GM12873 (cell line): Measurements from ENCODE around the gene FAM234B.

Source experiments
- TF ChIP-seq, protein P1 (sequence below): IDR thresholded peaks from 2 replicates; pipeline ENCODE4 v1.5.1; 2012; ENCODE audit warnings: low read depth, mild to moderate bottlenecking, moderate library complexity, low read length, control low read depth; ENCODE audit not compliant: insufficient read depth; ENCODE audit errors: missing control alignments

FAM234B gene

GRCh38 chr12:13075786-13076570 is 31.8 kb downstream of the FAM234B start:
- TF ChIP-seq, protein P1, sequence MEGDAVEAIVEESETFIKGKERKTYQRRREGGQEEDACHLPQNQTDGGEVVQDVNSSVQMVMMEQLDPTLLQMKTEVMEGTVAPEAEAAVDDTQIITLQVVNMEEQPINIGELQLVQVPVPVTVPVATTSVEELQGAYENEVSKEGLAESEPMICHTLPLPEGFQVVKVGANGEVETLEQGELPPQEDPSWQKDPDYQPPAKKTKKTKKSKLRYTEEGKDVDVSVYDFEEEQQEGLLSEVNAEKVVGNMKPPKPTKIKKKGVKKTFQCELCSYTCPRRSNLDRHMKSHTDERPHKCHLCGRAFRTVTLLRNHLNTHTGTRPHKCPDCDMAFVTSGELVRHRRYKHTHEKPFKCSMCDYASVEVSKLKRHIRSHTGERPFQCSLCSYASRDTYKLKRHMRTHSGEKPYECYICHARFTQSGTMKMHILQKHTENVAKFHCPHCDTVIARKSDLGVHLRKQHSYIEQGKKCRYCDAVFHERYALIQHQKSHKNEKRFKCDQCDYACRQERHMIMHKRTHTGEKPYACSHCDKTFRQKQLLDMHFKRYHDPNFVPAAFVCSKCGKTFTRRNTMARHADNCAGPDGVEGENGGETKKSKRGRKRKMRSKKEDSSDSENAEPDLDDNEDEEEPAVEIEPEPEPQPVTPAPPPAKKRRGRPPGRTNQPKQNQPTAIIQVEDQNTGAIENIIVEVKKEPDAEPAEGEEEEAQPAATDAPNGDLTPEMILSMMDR: no peak

DNA sequence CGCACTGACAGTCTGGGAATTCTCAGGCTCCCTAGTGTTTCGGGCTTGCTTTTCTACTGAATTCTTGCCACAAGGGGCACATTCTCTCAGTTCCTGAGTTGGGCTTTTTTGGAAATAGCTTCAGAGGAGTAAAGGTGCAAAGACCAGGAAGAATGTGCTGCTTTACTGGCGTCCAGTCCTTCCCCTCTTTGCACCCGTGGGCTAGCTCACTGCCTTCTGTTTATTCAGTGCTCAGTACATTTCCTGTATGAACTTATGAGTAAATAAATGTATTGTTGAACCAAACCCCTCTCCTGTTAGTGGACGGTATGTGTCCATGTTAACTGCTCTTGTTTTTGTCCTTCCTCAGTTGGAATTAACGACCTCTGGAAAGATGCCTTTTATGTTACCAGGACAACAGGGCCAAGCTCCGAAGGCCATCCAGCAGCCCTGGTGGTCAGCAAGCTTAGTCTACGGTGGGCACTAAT is 35.3 kb downstream of the FAM234B start:
- TF ChIP-seq, protein P1: no peak

GRCh38 chr12:13080266-13080665 is 36.1 kb downstream of the FAM234B start:
- TF ChIP-seq, protein P1: no peak

- TF ChIP-seq, protein P1: no peak
These were observed 38.7 kb downstream of the FAM234B start for GRCh38 chr12:13082861-13083260.

GRCh38 chr12:13084898-13085640 is 40.9 kb downstream of the FAM234B start:
- TF ChIP-seq, protein P1: no peak

DNA sequence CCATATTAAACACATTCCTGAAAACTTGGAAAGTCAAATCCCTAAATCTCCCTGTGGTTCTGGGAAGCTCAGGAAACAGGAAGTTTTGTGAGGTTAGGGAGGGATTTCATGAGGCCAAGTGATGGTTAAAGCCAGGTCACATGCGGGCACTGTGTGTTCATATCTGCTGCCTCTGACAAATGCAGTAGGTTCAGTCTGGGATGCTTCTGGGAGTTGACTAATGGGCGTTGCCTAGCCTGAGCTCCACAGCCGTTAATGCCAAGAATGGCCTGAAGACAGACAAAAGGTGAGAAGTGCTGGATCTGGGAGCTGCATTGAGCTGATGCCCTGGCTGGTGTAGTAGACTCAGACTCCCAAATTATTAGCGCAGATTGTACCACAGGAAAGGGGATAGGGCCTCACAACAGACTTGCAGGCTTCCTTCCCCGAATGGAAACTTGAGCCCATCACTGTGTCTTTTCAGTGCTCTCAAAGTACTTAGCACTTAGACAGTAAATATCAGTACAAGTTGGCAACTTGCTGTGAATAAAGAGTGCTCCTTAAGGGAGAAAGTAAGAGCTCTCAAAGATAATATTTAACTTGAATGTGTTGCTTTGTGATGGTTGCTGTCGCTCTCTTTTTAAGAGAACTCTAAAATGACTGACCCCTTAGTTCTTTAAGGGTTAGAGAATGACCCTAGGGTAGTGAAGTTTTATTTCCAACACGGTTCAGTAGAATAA is 41.9 kb downstream of the FAM234B start:
- TF ChIP-seq, protein P1: no peak

DNA sequence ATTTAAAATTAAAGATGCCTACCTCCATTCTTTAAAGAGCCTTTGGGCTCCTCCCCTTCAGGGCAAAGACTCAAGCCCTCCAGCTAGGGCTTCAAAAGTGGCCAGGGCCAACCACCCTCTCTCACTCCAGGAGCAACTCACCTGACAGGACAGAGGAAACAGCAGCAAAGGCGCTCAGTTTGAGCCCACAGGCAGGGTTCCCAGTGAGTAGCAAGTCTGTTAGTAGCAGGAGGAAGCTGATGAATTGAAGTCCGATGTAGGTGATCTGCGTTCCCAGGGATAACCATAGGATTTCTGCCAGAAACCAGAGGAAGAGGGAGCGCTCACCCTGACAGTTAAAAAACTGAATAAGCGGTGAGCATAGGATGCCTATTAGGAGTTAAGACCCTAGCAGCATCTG is 43.6 kb downstream of the FAM234B start:
- TF ChIP-seq, protein P1: no peak
